GM21529 (cell line): ENCODE data around the gene GRK2.
"Not testable (repeated sequence)": the region's sequence is repeated elsewhere in the genome, so short reads cannot be mapped to it uniquely, and the experiment has no call there.

Source experiments
- ATAC-seq: cut with Tn5 transposase; IDR thresholded peaks from one replicate; pipeline ENCODE4 v1.9.1; 2021; ENCODE audit not compliant: unreplicated experiment

The GRK2 gene

DNA sequence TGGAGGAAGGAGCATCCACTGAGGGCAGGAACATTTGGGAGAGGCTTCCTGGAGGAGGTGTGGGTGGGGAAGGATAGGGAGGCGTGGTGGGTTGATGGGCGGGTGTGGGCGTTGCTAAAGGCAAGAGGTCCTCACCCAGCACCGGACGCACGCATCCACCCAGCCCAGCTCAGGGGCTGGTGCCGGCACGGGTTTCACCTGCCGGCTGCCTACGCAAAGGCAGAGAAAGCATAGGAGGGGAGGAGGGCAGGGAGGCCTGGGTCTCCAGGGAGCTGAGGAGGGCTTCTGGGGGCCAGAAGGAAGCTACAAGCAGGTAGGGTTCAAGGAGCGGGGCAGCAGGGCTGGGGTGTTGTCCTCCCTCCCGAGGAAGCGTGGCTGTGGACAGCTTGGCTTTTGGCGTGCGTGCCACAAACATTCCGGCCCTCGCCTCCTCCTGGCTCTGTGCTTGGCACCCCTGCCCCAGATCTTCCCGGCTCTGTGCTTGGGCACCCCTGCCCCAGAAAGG, 44.8 kb downstream of the GRK2 start:
- ATAC-seq, result no peak

DNA sequence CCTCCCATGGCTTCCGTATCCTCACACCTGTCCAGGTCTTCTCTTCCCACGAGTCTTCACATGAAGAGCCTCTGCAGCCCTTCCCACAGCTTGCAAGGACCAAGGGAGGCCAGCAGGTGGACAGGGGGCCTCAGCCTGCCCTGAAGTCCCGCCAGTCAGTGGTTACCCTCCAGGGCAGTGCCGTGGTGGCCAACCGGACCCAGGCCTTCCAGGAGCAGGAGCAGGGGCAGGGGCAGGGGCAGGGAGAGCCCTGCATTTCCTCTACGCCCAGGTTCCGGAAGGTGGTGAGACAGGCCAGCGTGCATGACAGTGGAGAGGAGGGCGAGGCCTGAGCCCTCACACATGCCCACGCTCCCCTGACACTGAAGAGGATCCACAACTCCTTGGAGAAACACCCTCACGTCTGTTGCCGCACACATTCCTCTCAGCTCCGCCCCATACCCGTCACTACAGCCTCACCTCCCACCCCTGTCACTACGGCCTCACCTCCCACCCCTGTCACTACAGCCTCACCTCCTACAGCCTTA, 45.3 kb downstream of the GRK2 start:
- no peak for ATAC-seq

DNA sequence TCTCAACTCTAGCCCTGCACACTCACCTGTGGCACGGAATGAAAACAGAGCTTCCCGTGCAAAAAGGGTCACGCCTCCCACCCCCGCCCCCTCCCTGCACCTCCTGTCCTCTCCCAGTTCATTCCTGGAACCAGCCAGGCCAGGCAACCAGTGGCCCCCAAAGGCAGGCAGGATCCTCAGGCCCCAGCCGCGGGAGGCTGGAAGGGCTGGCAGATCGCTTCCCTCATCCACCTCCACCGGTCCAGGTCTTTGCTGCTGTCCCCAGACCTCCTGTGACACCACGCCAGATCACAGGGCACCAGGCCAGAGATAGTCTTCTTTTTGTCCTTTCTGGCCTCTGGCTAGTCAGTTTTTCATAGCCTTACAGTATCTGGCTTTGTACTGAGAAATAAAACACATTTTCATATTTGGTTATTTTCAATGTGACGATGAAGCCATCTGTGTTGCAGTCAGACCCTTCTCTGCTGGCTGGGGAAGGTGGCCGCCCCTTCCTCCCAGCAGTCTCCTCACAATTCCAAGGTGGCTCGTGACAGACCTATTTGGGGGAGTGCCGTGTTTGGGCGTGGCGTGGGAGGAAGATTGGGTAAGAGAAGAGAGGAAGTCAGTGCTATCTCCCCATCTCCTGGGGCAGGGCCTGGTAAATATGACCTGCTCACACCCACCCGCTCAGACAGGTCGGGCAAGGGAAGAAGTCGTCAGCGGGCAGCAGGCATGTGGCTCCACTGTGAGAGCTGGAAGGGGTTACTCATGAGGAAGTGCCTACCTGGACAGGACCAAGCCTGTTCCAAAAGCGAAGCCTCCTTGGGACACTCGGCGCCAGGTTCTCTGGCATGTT, 46.1 kb downstream of the GRK2 start:
- ATAC-seq, result no peak

DNA sequence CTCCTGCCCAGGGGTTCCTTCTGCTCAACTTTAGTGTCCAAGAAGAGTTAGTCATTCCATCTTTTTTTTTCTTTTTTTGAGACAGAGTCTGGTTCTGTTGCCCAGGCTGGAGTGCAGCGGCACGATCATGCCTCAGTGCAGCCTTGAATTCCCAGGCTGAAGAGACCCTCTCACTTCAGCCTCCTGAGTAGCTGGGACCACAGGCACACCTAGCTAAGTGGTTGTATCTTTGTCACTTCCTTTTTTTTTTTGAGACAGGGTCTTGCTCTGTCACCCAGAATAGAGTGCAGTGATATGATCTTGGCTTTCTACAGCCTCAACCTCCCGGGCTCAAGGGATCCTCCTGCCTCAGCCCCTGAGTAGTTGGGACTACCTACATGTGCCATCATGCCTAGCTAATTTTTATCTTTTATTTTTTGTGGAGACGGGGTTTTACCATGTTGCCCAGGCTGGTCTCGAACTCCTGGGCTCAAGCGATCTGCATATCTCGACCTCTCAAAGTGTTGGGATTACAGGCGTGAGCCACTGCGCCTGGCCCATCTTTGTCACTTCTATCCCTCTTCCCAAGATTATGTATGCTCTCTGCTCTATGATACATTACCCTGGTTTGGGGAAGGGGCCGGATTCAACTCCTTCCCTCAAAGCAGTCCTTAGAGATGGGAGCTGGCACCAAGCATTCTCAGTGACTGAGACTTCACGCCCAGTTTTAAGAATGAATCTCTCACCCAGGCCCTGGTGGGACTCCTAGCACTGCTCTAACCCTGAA, 47.0 kb downstream of the GRK2 start:
- no peak for ATAC-seq

DNA sequence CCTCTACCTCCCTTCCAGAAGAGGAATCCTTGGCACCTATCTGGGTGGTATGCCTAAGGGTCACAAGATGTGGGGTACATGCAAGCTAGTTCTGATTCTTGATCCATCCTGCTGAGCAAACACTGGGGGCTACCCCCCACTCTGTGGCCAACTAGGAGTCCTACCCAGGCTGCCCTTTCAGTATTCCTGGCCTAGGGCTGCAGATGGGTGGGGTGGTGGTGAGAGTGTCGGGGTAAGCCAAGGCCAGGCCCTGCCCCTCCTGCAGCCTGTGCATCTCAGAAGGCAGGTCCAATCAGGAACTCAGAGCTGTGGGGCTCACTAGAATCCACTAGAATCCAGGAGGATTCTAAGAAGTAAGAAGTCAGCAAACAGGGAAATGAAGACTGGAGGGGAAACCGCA, 47.9 kb downstream of the GRK2 start:
- no peak for ATAC-seq

DNA sequence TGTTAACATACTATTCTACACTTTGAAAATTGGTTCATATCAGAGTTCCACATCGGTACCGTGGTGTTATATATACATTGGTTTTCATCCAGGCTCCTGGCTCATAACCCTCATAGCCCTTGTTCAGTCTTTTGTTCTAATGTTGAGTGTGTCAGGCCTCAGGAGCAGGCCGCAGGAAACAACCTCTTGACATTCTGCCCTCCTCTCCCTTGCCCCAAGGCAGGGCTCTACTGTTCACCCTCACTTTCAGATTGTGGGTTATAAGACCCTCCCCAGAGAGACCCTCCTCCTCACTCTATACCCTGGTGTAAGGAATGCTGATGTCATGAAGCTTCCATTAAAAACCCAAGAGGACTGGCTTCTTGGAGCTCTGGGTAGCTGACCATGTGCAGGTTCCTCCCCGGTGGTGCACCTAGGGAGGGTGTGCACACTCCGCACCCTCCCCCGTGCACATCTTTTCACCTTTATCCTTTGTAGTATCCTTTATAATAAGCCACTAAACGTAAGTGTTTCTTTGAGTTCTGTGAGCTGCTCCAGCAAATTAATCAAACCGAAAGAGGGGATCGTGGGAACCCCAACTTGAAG, 49.1 kb downstream of the GRK2 start:
- no peak for ATAC-seq

DNA sequence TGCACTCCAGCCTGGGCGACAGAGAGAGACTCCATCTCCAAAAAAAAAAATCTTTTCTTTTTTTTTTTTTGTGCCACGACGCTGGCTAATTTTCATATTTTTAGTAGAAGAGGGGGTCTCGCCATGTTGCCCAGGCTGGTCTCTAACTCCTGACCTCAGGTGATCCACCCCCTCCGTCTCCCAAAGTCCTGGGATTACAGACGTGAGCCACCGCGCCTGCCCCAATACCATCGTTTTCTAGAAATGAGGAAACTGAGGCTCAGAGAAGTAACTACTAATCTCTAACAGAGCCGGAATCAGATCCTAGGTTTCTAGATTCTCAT, 50.6 kb downstream of the GRK2 start:
- ATAC-seq, result no peak

DNA sequence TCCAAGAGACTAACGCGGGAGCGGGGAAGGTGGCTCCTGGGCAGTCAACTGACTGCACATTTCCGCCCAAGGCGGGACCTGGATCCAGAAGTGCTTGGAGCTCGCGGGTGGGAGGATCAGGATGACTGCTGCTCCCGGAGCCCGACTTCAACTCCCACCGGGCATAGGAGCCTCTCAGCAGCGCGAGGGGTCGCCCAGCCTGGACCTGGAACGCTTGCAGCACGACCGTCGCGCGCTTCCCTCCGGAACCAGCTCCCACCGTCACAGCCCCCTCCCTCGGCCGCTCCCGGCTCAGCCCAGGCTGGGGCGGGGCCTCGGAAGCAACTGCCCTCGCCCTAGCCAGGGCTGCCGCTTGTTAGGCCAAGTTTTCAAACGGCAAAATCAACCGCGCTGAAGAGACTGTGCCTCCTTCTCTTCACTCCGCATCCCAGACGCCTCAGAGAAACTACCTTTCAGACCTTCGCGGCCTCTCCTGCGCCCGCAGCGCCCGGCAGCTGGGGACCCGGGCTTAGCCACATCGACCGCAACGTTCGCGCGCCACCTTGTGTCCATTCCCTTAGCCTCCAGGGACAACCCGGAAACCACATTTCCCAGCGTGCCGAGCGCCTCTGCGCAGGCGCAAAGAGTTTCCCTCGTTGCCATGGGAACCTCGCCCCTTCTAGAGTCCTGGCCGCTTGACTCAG, 51.1 kb downstream of the GRK2 start:
- peak; percentile 78 for ATAC-seq

DNA sequence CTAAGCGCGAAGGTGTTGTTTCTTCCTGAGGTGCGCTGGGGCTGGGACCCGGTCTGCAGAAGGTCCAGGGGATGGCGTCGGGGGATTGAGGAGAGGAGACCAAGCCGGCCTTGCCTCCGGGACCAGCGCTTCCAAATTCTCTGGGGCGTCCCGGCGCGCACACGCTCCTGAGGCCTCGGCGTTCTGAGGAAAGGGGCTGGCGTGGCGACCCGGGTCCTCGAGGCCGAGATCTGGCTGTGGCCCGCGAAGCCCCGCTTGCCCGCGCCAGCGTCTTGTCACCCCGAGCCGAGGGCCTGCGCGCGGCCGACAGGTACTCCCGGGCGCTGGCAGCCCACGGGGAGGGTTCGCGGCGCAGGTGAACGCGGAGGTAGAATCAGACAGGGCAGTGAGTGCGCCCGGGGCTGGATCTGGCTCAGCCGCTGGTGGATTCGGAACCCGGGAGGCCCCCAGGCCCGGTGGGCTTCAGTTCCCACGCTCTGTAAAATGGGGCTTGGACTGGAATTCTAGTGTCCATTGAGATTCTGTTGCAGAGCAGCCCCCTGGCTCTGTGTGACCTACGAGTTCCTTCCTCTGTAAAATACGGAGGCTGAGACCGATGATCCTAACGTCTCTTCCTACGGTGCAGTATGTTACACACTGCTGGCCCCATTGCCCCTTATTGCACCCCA, 51.7 kb downstream of the GRK2 start:
- ATAC-seq, result peak; percentile 15

DNA sequence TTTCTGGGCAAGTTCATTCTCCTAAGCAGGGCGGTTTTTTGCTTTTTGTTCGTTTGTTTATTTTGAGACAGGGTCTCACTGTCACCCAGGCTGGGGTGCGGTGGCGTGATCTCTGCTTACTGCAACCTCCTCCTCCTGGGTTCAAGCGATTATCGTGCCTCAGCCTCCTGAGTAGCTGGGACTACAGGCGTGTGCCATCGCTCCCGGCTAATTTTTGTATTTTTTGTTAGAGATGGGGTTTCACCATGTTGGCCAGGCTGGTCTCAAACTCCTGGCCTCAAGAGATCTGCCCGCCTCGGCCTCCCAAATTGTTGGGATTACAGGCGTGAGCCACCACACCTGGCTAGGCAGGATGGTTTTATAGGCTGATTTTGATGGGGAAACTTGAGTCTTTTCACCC, 52.6 kb downstream of the GRK2 start:
- not testable (repeated sequence) for ATAC-seq

DNA sequence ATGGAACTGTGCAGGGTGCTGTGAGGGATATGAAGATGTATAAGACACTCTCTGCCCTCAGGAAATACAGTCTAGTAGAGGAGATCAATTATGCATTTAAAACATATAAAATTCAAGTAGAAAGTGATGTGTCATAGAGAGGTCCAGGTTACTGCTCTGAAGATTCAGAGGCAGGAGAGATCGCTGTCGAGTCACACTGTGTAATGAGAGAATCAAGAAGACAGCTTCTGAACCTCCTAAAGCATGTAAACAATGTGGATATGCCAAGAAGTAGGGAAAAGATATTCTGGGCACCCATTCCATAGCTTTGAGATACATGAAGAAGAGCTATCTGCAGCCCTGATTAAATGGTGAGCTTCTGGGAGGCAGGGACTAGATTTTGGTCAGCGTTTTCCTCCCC, 53.7 kb downstream of the GRK2 start:
- ATAC-seq, result no peak

DNA sequence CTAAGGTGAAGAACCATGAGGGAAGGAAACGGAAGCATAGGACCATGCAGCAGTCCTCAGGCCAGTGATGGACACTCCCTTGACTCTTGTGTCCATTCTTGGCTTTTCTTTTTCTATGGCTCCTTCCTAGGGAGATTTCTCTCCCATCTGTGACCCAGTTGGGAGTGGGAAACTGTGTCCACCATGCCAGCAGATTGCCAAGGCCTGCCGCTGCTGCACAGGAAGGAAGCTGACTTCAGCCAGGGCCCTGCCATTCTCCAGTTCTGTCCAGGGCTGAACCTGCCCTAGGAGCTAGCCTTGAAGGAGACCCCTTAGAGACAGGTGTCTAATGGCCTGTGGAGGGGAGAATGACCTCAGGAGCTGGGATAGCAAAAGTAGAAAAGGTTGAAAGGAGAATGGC, 54.4 kb downstream of the GRK2 start:
- no peak for ATAC-seq

DNA sequence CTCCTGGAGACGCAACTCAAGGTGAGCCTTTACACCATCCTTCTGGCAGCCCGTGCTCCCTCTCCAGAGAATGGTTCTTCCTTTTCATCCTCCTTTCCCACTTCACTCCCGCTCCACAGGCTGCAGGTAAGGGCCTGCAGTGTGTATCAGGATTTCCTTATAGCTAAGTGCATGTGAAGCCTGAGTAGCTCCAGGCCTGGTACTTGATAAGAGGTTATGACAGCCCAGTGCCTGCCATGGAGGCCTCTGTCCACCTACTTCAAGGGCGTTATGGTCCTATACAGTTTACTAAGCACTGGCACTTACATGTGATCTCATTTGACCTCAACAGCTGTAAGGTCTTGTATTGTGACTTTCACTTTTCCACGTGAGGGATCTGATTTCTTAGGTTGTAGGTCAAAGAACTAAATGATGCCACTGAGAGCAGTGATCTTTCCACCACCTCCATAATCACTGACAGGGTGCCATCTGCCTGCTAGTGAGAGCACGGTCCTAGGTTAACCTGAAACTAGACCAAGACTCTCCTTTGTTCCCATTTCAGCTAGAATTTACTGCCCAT, 55.1 kb downstream of the GRK2 start:
- ATAC-seq, result no peak

DNA sequence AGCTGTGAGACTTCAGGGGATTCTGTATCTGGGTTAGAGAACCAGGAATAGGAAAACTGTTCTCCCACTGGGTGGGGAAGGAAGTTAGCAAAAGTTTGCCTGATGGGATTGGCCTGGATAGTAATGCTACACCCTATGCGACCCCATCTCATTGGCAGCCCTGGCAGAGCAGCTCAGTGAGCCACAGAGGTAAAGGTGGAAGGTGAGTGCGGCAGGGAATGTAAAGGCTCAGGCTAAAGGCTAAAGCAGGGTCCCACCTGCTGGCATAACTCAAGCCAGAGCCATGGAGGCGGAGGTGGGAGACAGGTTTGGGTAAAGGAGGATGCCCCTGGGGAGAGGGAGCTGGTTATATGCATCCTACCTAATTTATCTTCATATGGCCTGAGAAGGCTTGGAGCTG, 55.8 kb downstream of the GRK2 start:
- no peak for ATAC-seq

DNA sequence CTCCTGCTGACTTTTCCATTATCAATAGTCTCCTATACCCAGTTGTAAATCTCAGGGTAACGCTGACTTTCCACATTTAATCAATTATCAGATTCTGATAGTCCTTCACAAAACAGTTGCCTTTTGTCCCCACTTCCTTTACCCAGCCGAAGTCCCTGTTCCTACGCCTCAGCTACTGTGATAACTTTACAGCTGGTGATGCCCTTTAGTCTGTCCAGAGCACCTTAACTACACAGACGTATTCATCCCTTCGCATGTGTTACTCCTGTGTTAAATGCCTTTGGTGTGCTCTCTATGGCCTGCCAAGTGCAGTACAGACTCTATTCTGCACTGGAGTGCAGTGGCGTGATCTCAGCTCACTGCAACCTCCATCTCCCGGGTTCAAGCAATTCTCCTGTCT, 57.3 kb downstream of the GRK2 start:
- no peak for ATAC-seq

DNA sequence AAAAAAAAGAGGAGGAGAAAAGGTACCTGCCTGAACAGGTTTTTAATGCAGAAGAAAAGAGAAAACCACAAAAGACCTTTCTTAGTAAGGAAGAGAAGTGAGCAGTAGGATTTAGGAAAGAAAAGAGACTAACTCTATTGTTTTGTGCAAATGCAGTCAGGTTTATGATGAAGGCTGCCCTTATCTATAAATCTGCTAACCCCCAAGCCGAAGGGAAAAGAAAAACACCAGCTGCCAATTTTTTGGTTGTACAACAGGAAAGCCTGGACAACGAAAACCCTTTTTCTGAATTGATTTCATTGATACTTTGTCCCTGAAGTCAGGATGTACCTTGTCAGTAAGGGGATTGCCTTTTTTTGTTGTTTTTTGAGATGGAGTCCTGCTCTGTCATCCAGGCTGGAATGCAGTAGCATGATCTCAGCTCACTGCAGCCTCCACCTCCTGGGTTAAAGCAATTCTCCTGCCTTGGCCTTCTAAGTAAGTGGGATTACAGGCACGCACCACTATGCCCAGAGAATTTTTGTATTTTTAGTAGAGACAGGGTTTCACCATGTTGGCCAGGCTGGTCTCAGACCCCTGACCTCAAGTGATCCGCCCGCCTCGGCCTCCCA, 65.9 kb downstream of the GRK2 start:
- no peak for ATAC-seq
